K562 treated with DMSO at 1 percent for 24 hours (cell line): ENCODE data around the gene SNRPA1. TPM values are rescaled to one million over a fixed set of nuclear protein-coding genes. Genes with fewer than 3 reads are reported as not detected.

Experiments used
- total RNA-seq: library from RNA; unstranded; fragments of 300-600 nt; gene quantifications from 2 replicates; pipeline ENCODE4 v1.2.3, GENCODE V29; 2022; ENCODE audit warnings: low read depth; ENCODE audit not compliant: insufficient read depth

Gene SNRPA1
- total RNA-seq = 61.3 and 69.8 TPM in 2 replicates

DNA sequence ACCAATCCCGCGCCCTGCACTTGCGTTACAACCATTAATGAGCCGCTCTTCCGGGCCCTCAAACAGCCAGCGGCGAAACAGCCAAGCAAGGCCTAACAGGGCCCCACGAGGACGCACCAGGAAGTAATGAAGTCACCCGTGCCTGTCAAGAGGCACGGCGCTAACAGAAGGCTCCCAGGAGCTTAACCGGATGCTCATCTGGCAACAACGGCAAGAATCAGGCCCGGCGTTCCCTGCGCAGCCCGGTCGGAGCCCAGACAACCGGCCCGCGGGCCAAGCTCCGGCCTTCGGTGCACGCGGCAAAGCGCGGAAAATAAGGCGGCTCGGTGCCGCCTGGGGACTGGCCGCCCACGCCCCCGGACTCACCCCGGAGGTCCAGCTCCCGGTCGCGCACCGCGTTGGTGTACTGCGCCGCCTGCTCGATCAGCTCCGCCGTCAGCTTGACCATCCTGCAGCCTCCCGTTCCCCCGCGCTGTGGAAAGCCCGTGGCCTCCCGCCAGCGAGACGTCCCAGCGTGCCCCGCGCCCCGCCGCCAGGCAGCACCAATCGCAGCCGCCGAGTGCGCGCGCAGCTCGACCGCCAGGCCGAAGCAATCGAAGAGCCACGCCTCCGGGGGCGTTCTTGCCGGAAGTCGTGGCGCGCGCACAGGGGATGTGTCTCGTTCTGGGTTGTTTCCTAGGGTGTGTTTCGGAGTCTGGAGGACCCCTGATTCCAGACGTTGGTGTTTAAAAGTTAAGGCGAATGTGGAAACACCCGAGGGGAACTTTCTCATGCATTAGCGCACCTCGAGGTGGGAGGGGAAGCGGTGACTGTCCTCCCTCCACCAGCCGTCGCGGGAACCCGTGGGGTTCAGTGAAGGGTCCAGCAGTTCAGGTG lies at the start of gene SNRPA1:
TSS of gene SNRPA1 (minus strand) at position 518 of the 876 bp plus-strand sequence. CDS start at position 448, 70 bp downstream.

DNA sequence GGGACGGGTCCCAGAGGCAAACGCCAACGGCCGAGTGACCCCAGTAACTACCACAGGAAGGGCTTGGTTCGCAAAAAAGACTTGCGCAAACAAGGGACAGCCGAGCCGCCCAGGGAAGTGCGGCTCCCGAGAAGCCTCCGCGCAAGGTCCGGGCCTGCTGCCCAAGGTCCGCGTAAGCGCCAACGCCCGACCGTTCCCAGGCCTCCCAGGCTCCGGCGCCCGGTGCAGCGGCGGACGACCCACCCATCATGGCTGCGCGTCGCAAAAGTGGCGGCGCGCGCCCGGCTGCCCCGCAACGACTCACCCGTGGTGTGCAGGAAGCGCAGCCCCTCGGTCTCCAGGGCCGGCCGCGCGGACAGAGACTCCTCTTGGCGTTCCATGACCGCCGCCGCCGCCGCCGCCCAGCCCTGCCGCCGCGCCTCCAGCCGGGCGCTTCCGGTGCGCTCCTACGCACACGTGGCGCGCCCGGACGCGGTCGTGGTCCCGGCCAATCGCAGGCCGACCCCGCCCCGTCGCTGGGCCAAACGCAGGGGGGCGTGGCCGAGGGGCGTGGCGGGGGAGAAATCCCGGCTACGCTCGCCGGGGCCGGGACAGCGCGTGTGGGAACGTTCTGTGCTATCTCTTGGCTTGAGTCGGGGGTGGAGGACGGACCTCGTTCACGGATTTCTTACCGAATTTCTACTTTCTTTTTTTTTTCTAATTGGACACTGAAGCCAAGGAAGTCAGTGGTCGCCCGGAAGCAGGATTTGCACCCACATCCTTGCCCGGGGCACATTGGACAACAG lies 17.8 kb downstream of the SNRPA1 start, which contains the start of gene SELENOS:
TSS of gene SELENOS (minus strand) at position 448 of the 785 bp plus-strand sequence. CDS start at position 380, 68 bp downstream.

DNA sequence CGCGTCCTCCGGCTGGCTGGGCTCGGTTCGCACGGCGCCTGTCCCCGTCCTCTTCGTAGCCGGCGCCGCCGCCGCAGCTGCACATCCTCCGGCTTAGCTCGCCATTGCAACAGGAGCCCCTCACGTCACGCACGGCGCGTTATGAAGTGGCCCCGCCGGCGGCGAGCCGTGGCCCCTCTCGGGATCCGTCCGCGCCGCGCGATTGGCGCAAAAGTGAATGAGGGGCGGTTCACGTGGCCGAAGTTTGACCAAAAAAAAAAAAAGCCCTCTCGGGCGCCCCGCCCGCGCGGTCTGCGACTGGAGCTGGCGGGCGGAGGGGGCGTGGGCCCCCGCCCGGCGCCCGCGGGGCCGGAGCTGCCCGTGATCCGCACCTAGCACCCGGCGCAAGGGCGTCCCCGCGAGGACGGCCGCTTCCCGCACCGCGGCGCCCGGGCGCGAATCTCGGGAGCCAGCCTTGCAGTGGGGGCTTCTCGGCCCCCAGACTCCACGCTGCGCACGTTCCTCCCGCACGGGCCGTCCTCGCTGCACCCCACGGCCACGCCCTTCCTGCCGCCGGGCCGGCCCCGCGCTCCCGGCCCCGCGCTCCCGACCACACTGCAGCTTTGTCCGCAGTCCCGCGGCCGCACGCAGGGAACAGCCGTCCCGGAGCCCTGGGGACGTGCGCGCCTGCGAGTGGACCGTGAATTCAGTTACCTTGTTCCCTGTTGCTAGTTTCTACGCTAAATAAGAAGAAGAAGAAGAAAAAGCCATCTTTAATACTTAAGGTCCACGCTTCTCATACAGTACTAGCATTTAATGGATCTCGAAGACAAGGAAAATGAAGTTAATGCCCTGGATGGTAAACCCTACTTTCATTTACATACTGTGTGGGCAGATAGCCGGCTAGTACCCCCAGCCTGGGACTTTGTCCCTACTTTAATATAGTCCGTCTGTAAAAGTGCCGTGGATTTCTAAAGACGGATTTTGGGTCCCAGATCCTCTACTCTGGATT lies 42.9 kb downstream of the SNRPA1 start, which contains the start of gene CHSY1:
TSS of gene CHSY1 (minus strand) at position 219 of the 991 bp plus-strand sequence. CDS start 592 bp downstream, outside the sequence.

Other genes with a start within 250 kb of the SNRPA1 start
- gene CHSY1, start 43.2 kb downstream of the SNRPA1 start, total RNA-seq = 11.3 and 11.8 TPM in 2 replicates
- 64.1 and 69.2 TPM in 2 replicates for gene SELENOS, start 17.8 kb downstream of the SNRPA1 start, total RNA-seq
- gene PCSK6, start 194.5 kb upstream of the SNRPA1 start, total RNA-seq = 12.4 and 16.9 TPM in 2 replicates